ENCODE measurements around the gene PTPRM.
"Not testable (repeated sequence)": the region's sequence is repeated elsewhere in the genome, so short reads cannot be mapped to it uniquely, and the experiment has no call there.

Gene PTPRM

GRCh38 chr18:7950380-7951136 lies 383.4 kb downstream of the PTPRM start:
- DNase-seq (ENCODE audit: low read depth): peak; percentile 94

- DNase-seq (ENCODE audit: low read depth): no peak
Measured at GRCh38 chr18:7953095-7953958, 386.2 kb downstream of the PTPRM start.

GRCh38 chr18:7954238-7954637 lies 387.1 kb downstream of the PTPRM start:
- peak; percentile 50 for DNase-seq (ENCODE audit: low read depth)

GRCh38 chr18:7955175-7955574 lies 388.1 kb downstream of the PTPRM start:
- DNase-seq (ENCODE audit: low read depth): no peak

- DNase-seq (ENCODE audit: low read depth): no peak
Measured at GRCh38 chr18:7957297-7957696, 390.2 kb downstream of the PTPRM start.

GRCh38 chr18:7958081-7958896 lies 391.2 kb downstream of the PTPRM start:
- DNase-seq (ENCODE audit: low read depth): peak; percentile 59

- DNase-seq (ENCODE audit: low read depth): no peak
Measured at GRCh38 chr18:7958897-7959146, 391.7 kb downstream of the PTPRM start.

- DNase-seq (ENCODE audit: low read depth): not testable (repeated sequence)
Measured at GRCh38 chr18:7966682-7967081, 399.6 kb downstream of the PTPRM start.

GRCh38 chr18:7974200-7974874 lies 407.2 kb downstream of the PTPRM start:
- no peak for DNase-seq (ENCODE audit: low read depth)

- DNase-seq (ENCODE audit: low read depth): no peak
Measured at GRCh38 chr18:7977897-7978296, 410.8 kb downstream of the PTPRM start.

GRCh38 chr18:7978834-7979233 lies 411.7 kb downstream of the PTPRM start:
- DNase-seq (ENCODE audit: low read depth): no peak

- DNase-seq (ENCODE audit: low read depth): no peak
Measured at GRCh38 chr18:7979714-7980113, 412.6 kb downstream of the PTPRM start.

- DNase-seq (ENCODE audit: low read depth): peak; percentile 21
Measured at GRCh38 chr18:7980136-7980535, 413.0 kb downstream of the PTPRM start.

GRCh38 chr18:7980656-7981055 lies 413.5 kb downstream of the PTPRM start:
- DNase-seq (ENCODE audit: low read depth): no peak

- peak; percentile 48 for DNase-seq (ENCODE audit: low read depth)
Measured at GRCh38 chr18:7982216-7982615, 415.1 kb downstream of the PTPRM start.

- DNase-seq (ENCODE audit: low read depth): peak; percentile 61
Measured at GRCh38 chr18:7987284-7987976, 420.3 kb downstream of the PTPRM start.

GRCh38 chr18:7990670-7991069 lies 423.6 kb downstream of the PTPRM start:
- no peak for DNase-seq (ENCODE audit: low read depth)

- no peak for DNase-seq (ENCODE audit: low read depth)
Measured at GRCh38 chr18:8001711-8002301, 434.7 kb downstream of the PTPRM start.

- no peak for DNase-seq (ENCODE audit: low read depth)
Measured at GRCh38 chr18:8003878-8004675, 437.0 kb downstream of the PTPRM start.

GRCh38 chr18:8004792-8005191 lies 437.7 kb downstream of the PTPRM start:
- no peak for DNase-seq (ENCODE audit: low read depth)

Measured in ELR (cell line).